GM12801 (cell line): ENCODE measurements around the gene MBD5.

ENCODE experiments used
- TF ChIP-seq, protein P1 (sequence below): IDR thresholded peaks from one replicate; pipeline ENCODE4 v1.5.1; 2011; ENCODE audit warnings: control low read depth; ENCODE audit not compliant: insufficient read length; ENCODE audit errors: extremely low read depth

The MBD5 gene

DNA sequence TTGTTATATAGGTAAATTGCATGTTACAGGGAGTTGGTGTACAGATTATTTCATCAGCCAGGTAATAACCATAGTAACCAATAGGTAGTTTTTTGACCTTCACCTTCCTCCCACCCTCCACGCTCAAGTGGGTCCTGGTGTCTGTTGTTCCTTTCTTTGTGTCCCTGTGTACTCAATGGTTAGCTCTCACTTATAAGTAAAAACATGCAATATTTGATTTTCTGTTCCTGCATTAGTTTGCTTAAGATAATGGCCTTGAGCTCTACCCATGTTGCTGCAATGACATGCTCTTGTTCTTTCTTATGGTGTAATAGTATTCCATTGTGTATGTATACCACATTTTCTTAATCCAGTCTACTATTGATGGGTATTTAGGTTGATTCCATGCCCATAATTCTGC, 390.0 kb downstream of the MBD5 start:
- TF ChIP-seq, protein P1, sequence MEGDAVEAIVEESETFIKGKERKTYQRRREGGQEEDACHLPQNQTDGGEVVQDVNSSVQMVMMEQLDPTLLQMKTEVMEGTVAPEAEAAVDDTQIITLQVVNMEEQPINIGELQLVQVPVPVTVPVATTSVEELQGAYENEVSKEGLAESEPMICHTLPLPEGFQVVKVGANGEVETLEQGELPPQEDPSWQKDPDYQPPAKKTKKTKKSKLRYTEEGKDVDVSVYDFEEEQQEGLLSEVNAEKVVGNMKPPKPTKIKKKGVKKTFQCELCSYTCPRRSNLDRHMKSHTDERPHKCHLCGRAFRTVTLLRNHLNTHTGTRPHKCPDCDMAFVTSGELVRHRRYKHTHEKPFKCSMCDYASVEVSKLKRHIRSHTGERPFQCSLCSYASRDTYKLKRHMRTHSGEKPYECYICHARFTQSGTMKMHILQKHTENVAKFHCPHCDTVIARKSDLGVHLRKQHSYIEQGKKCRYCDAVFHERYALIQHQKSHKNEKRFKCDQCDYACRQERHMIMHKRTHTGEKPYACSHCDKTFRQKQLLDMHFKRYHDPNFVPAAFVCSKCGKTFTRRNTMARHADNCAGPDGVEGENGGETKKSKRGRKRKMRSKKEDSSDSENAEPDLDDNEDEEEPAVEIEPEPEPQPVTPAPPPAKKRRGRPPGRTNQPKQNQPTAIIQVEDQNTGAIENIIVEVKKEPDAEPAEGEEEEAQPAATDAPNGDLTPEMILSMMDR: no peak

DNA sequence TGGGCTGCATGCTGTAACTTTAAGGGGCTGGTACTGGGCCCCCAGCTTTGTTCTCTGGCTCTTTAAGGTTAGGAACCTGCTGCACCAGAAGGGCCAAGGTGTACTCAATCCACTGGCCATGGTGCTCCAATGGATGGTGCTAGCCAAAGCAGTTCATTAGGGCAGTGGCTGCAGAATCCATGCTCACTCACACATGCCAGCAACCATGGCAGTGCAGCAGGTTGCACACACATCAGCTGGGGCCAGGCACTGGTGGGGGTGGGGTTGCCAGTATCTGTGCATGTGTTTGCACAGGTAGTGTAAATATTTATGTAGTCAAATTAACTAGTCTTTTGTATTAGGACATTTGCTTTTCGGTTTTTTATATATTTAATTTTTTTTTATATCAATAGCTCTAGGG, 395.4 kb downstream of the MBD5 start:
- TF ChIP-seq, protein P1: no peak

DNA sequence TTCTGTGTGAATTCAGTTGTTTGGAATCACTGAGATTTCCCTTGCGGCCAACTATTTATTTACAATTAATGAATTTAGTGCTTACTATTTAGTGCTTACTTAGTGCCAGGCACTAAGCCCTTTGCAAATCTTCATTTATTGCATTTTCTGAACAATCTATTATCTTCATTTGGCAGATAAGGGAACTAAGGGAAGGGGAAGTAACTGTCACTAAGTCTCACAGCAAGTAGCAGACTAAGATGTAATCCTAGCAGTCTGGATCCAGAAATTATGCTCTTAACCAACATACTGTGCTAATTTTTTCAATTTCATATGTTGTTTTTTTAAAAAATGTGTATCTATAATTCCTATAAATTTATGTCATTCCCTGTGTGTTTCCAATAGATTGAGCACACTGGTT, 409.2 kb downstream of the MBD5 start:
- TF ChIP-seq, protein P1: no peak

DNA sequence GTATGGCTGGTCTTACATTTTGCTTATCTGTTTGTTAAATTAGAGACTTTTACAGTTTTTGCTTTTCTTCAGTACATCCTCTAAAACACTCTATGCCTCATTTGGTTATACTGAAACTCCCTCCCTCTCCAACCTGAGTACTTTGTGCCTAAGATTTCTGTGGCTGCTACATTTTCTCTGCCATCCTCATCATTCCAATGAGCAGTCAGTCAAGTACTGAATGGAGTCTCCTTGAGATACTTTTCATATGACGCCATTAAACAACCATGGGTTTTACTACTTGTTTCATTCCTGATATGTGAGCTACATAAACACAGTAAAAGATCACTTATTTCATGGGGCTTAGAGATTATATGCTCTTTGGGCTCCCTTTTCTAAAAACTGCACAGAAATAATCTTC, 427.0 kb downstream of the MBD5 start:
- TF ChIP-seq, protein P1: no peak

DNA sequence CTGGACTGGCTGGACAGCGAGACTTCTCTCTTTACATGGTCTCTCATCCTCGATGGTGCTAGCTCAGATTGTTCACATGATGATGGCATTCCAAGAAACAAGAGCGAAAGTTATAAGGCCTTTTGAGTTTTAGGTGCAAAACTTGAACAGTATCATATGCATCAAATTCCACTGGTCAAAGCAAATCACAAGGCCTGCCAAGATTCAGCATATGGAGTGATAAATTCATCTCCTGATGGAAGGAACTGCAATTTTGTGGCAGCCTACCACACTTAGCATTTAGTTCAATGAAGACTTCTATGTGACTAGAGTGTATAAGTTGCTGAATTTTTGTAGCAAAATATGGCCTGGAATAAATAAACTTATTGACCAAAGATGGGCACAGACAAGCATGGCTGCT, 429.6 kb downstream of the MBD5 start:
- TF ChIP-seq, protein P1: no peak

DNA sequence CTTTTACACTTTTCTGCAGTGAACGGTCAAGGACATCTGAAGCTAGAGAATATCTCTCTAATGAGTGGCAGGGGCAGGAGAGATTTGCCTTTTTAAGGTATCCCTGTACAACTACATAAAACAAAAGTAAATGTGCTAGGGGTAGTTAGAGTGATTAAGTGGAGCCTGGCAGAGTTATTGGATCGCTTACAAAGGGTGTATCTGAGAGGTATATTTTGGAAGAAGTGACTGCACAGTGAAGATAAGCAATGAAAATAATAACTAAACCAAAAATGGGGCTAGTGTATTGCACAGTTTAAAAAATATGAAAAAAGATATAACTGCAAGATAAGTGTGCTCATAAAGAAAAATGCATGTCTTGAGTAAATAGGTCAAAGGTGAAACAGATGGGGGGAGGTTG, 430.2 kb downstream of the MBD5 start:
- TF ChIP-seq, protein P1: no peak

DNA sequence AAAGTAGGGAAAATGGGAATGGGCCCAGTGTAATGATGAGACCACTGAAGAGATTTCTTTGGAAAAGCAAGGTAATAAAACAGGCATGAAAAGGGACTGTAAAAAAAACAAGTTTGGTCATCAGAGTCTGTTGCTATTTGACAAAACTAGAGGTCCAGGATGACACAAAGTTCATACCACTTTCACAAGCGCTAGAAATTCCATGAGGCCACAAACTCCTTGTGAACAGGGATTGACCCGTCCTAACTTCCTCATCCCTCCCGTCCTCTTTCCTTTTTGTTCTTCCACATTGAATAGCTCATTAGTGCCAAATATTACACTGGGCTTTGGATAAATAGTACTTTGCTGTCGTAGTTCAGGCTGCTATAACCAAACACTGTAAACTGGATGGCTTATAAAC, 434.9 kb downstream of the MBD5 start:
- TF ChIP-seq, protein P1: no peak

DNA sequence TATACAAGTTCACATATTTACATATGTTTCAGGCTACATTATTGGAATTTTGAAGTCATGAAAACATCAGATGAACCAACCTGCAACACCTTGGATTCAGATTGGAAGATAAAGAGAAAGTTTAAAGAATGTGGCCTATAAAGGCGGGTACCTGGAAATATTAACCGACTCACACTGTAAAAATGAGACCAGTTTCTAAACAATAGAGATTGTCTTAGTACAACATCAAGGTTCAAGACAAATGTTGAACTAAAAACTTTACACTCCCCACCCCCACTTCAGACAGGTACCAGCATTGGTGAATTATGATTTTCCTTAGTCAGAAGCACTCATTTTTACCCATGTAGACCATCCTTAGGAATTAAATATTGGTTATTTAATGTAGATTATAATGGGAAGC, 437.3 kb downstream of the MBD5 start:
- TF ChIP-seq, protein P1: no peak
